ENCODE results near the gene PAIP2.

The PAIP2 gene

DNA sequence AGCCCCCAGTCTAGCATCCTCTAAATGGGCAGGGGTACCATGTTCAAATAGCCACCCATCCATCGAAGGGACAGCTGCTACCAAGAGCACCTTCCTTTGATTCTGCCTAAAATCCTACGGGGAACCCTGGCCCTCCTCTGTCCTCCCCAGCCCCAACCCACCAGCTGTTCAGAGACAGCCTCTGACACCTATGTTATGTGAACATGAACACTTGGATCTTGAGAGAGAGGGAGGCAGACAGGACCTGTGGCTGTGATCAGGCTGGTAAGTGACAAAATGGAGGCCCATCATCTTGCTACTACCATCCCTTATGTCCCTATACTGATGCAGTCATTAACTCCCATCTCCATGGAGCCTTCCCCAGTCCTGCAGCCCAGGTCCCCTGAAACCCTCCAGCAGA, 33.3 kb downstream of the PAIP2 start:
- no peak for DNase-seq (ENCODE audit: low read depth in 1 of 2, low spot score in 1 of 2)
- Histone ChIP-seq H3K4me3 (replicated peaks; ENCODE audit: insufficient read depth, low read length) (no peak overlapping the region), H3K27ac (replicated peaks) (no peak overlapping the region), H3K27me3 (ENCODE audit: insufficient read depth, poor library complexity, severe bottlenecking) (no peaks in the 10 kb centered on the region)
- TF ChIP-seq SPI1 (IDR thresholded peaks at IDR 0.05; ENCODE audit: borderline replicate concordance, low read depth) (no peak), GABPA (IDR thresholded peaks at IDR 0.05; ENCODE audit: low read depth) (no peak), POLR2AphosphoS5 (IDR thresholded peaks at IDR 0.05; ENCODE audit: low read depth) (no peak)
- TF ChIP-seq, protein P1, sequence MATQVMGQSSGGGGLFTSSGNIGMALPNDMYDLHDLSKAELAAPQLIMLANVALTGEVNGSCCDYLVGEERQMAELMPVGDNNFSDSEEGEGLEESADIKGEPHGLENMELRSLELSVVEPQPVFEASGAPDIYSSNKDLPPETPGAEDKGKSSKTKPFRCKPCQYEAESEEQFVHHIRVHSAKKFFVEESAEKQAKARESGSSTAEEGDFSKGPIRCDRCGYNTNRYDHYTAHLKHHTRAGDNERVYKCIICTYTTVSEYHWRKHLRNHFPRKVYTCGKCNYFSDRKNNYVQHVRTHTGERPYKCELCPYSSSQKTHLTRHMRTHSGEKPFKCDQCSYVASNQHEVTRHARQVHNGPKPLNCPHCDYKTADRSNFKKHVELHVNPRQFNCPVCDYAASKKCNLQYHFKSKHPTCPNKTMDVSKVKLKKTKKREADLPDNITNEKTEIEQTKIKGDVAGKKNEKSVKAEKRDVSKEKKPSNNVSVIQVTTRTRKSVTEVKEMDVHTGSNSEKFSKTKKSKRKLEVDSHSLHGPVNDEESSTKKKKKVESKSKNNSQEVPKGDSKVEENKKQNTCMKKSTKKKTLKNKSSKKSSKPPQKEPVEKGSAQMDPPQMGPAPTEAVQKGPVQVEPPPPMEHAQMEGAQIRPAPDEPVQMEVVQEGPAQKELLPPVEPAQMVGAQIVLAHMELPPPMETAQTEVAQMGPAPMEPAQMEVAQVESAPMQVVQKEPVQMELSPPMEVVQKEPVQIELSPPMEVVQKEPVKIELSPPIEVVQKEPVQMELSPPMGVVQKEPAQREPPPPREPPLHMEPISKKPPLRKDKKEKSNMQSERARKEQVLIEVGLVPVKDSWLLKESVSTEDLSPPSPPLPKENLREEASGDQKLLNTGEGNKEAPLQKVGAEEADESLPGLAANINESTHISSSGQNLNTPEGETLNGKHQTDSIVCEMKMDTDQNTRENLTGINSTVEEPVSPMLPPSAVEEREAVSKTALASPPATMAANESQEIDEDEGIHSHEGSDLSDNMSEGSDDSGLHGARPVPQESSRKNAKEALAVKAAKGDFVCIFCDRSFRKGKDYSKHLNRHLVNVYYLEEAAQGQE (IDR thresholded peaks at IDR 0.05; ENCODE audit: insufficient replicate concordance, low read depth) = no peak
- TF ChIP-seq, protein P2, sequence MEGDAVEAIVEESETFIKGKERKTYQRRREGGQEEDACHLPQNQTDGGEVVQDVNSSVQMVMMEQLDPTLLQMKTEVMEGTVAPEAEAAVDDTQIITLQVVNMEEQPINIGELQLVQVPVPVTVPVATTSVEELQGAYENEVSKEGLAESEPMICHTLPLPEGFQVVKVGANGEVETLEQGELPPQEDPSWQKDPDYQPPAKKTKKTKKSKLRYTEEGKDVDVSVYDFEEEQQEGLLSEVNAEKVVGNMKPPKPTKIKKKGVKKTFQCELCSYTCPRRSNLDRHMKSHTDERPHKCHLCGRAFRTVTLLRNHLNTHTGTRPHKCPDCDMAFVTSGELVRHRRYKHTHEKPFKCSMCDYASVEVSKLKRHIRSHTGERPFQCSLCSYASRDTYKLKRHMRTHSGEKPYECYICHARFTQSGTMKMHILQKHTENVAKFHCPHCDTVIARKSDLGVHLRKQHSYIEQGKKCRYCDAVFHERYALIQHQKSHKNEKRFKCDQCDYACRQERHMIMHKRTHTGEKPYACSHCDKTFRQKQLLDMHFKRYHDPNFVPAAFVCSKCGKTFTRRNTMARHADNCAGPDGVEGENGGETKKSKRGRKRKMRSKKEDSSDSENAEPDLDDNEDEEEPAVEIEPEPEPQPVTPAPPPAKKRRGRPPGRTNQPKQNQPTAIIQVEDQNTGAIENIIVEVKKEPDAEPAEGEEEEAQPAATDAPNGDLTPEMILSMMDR (IDR thresholded peaks at IDR 0.05; ENCODE audit: insufficient read depth, low read length) = no peak

DNA sequence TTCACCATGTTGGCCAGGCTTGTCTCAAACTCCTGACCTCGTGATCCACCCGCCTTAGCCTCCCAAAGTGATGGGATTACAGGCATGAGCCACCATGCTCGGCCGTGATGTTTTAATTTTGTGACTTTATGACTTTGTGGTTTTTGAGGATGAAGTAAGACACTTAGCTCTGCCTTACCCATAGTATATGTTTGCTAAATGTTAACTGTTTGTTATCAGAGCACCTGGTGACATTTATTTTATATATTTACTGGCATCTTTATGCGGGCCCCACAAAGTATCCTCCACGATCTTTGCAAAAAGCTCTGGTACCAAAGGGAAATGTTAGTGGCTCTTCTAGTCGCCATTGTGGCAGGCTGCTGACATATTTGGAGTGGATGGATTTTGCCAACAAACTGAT, 34.7 kb downstream of the PAIP2 start:
- Histone ChIP-seq H3K27ac (replicated peaks) (no peak overlapping the region), H3K27me3 (ENCODE audit: insufficient read depth, poor library complexity, severe bottlenecking) (no peaks in the 10 kb centered on the region), H3K4me3 (replicated peaks; ENCODE audit: insufficient read depth, low read length) (no peak overlapping the region)
- no peak for DNase-seq (ENCODE audit: low read depth in 1 of 2, low spot score in 1 of 2)
- TF ChIP-seq SPI1 (IDR thresholded peaks at IDR 0.05; ENCODE audit: borderline replicate concordance, low read depth) (no peak), GABPA (IDR thresholded peaks at IDR 0.05; ENCODE audit: low read depth) (no peak), POLR2AphosphoS5 (IDR thresholded peaks at IDR 0.05; ENCODE audit: low read depth) (no peak)
- TF ChIP-seq, protein P2 (IDR thresholded peaks at IDR 0.05; ENCODE audit: insufficient read depth, low read length) = no peak
- TF ChIP-seq, protein P1 (IDR thresholded peaks at IDR 0.05; ENCODE audit: insufficient replicate concordance, low read depth) = no peak

DNA sequence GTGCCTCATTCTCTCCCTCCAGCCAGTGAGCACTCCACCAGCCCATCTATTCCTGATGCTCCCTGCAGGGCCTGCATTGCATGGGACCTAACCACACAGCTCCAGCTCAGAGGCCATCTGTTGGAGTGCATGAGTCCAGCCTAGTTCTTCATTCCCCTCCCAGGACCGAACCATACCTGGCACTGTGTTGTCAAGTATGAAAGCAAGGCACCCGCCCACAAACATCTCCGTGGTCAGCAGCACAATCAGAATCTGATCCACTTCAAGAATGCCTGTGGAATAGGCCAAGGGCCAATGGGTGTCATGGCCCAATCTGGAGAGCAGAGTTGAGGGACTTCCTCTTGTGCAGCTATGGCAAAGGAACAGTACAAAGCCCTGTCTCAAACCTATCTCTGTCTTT, 35.6 kb downstream of the PAIP2 start:
- DNase-seq (ENCODE audit: low read depth in 1 of 2, low spot score in 1 of 2) = no peak
- TF ChIP-seq, protein P2 (IDR thresholded peaks at IDR 0.05; ENCODE audit: insufficient read depth, low read length) = no peak
- TF ChIP-seq GABPA (IDR thresholded peaks at IDR 0.05; ENCODE audit: low read depth) = no peak
- TF ChIP-seq, protein P1 (IDR thresholded peaks at IDR 0.05; ENCODE audit: insufficient replicate concordance, low read depth) = no peak
- TF ChIP-seq SPI1 (IDR thresholded peaks at IDR 0.05; ENCODE audit: borderline replicate concordance, low read depth) = no peak
- no peak for TF ChIP-seq POLR2AphosphoS5 (IDR thresholded peaks at IDR 0.05; ENCODE audit: low read depth)
- Histone ChIP-seq H3K4me3 (replicated peaks; ENCODE audit: insufficient read depth, low read length) (no peak overlapping the region), H3K27ac (replicated peaks) (no peak overlapping the region), H3K27me3 (ENCODE audit: insufficient read depth, poor library complexity, severe bottlenecking) (no peaks in the 10 kb centered on the region)
